Central memory CD8-positive, alpha-beta T cell (primary cell): ENCODE measurements around the gene HBM.
"Not testable (repeated sequence)": the region's sequence is repeated elsewhere in the genome, so short reads cannot be mapped to it uniquely, and the experiment has no call there.

Experiments used
- ATAC-seq: fragments of 150-1000 bp; cut with Tn5 transposase; replicated peaks from 2 replicates; pipeline ENCODE4 v1.10.0; 2022; ENCODE audit warnings: mild to moderate bottlenecking, moderate FRiP score, moderate number of reproducible peaks; ENCODE audit not compliant: poor library complexity, severe bottlenecking; ENCODE audit errors: extremely low read depth
- DNase-seq, 2 donors: peaks; one replicate each; pipeline ENCODE4 v3.0.0; 2021; ENCODE audit warnings: low spot score in 2 of 2
- H3K27ac Mint-ChIP-seq: one replicate; pipeline ENCODE4 v1.8.0; 2022; ENCODE audit warnings: low read depth, mild to moderate bottlenecking, moderate library complexity, mixed read lengths
- H3K27me3 Mint-ChIP-seq: one replicate; pipeline ENCODE4 v1.8.0; 2022; ENCODE audit warnings: mixed read lengths
- H3K36me3 Mint-ChIP-seq: one replicate; pipeline ENCODE4 v1.8.0; 2022; ENCODE audit warnings: mild to moderate bottlenecking, moderate library complexity, mixed read lengths; ENCODE audit not compliant: insufficient read depth
- H3K4me1 Mint-ChIP-seq: one replicate; pipeline ENCODE4 v1.8.0; 2022; ENCODE audit warnings: mixed read lengths
- H3K4me3 Mint-ChIP-seq: one replicate; pipeline ENCODE4 v1.8.0; 2022; ENCODE audit warnings: mild to moderate bottlenecking, moderate library complexity, mixed read lengths
- H3K9me3 Mint-ChIP-seq: one replicate; pipeline ENCODE4 v1.8.0; 2022; ENCODE audit warnings: mixed read lengths

HBM gene

DNA sequence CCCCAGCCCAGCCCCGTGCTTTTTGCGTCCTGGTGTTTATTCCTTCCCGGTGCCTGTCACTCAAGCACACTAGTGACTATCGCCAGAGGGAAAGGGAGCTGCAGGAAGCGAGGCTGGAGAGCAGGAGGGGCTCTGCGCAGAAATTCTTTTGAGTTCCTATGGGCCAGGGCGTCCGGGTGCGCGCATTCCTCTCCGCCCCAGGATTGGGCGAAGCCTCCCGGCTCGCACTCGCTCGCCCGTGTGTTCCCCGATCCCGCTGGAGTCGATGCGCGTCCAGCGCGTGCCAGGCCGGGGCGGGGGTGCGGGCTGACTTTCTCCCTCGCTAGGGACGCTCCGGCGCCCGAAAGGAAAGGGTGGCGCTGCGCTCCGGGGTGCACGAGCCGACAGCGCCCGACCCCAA lies 10.2 kb downstream of the HBM start:
- H3K4me3 Mint-ChIP-seq, H3K36me3 Mint-ChIP-seq, H3K9me3 Mint-ChIP-seq, DNase-seq, H3K27ac Mint-ChIP-seq, H3K4me1 Mint-ChIP-seq: not testable (repeated sequence)
- peaks cover 56% of the 10 kb centered on the region for H3K27me3 Mint-ChIP-seq
- peak; percentile 11 for ATAC-seq

DNA sequence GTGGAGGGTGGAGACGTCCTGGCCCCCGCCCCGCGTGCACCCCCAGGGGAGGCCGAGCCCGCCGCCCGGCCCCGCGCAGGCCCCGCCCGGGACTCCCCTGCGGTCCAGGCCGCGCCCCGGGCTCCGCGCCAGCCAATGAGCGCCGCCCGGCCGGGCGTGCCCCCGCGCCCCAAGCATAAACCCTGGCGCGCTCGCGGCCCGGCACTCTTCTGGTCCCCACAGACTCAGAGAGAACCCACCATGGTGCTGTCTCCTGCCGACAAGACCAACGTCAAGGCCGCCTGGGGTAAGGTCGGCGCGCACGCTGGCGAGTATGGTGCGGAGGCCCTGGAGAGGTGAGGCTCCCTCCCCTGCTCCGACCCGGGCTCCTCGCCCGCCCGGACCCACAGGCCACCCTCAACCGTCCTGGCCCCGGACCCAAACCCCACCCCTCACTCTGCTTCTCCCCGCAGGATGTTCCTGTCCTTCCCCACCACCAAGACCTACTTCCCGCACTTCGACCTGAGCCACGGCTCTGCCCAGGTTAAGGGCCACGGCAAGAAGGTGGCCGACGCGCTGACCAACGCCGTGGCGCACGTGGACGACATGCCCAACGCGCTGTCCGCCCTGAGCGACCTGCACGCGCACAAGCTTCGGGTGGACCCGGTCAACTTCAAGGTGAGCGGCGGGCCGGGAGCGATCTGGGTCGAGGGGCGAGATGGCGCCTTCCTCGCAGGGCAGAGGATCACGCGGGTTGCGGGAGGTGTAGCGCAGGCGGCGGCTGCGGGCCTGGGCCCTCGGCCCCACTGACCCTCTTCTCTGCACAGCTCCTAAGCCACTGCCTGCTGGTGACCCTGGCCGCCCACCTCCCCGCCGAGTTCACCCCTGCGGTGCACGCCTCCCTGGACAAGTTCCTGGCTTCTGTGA lies 11.0 kb downstream of the HBM start, which contains the start of gene HBA1:
Gene HBA1, plus strand, starts transcription at position 204 of the 906 bp plus-strand sequence. Its CDS starts 37 bp downstream, at position 241.
- DNase-seq = not testable (repeated sequence)

GRCh38 chr16:177394-177822 lies 11.6 kb downstream of the HBM start:
- Mint-ChIP-seq H3K36me3 (peaks cover 2% of the 10 kb centered on the region), H3K27ac (no peak overlapping the region), H3K4me1 (no peaks in the 10 kb centered on the region), H3K4me3 (peak overlapping the region; percentile 13), H3K27me3 (peaks cover 43% of the 10 kb centered on the region), H3K9me3 (no peaks in the 10 kb centered on the region)
- ATAC-seq (no peak), DNase-seq (no peak)

More for the DNA sequence above, 11.0 kb downstream of the HBM start, which contains the start of gene HBA1:
- H3K27ac Mint-ChIP-seq, H3K9me3 Mint-ChIP-seq, H3K4me1 Mint-ChIP-seq, H3K36me3 Mint-ChIP-seq: not testable (repeated sequence)
- ATAC-seq = peak; percentile 16
- peak within 1 kb of the TSS; percentile 13 for H3K4me3 Mint-ChIP-seq
- H3K27me3 Mint-ChIP-seq = peaks cover 49% of the 10 kb centered on the region

DNA sequence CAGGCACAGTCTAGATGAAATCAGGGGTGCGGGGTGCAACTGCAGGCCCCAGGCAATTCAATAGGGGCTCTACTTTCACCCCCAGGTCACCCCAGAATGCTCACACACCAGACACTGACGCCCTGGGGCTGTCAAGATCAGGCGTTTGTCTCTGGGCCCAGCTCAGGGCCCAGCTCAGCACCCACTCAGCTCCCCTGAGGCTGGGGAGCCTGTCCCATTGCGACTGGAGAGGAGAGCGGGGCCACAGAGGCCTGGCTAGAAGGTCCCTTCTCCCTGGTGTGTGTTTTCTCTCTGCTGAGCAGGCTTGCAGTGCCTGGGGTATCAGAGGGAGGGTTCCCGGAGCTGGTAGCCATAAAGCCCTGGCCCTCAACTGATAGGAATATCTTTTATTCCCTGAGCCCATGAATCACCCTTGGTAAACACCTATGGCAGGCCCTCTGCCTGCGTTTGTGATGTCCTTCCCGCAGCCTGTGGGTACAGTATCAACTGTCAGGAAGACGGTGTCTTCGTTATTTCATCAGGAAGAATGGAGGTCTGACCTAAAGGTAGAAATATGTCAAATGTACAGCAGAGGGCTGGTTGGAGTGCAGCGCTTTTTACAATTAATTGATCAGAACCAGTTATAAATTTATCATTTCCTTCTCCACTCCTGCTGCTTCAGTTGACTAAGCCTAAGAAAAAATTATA lies 12.3 kb downstream of the HBM start:
- H3K27me3 Mint-ChIP-seq = peaks cover 43% of the 10 kb centered on the region

GRCh38 chr16:178668-179015 lies 12.9 kb downstream of the HBM start:
- no peak overlapping the region for H3K4me3 Mint-ChIP-seq
- no peak for DNase-seq
- no peak for ATAC-seq
- H3K9me3 Mint-ChIP-seq = no peaks in the 10 kb centered on the region
- peaks cover 2% of the 10 kb centered on the region for H3K36me3 Mint-ChIP-seq
- H3K27ac Mint-ChIP-seq = no peak overlapping the region
- H3K27me3 Mint-ChIP-seq = peaks cover 38% of the 10 kb centered on the region
- H3K4me1 Mint-ChIP-seq = no peaks in the 10 kb centered on the region

More for the DNA sequence above, 12.3 kb downstream of the HBM start:
- Mint-ChIP-seq H3K4me3 (peak overlapping the region; percentile 13), H3K36me3 (peaks cover 2% of the 10 kb centered on the region), H3K27ac (no peak overlapping the region), H3K9me3 (no peaks in the 10 kb centered on the region), H3K4me1 (no peaks in the 10 kb centered on the region)
- ATAC-seq = no peak
- DNase-seq = no peak

GRCh38 chr16:179211-180092 lies 13.7 kb downstream of the HBM start:
- H3K27ac Mint-ChIP-seq = no peak overlapping the region
- H3K4me3 Mint-ChIP-seq = peak overlapping the region; percentile 48
- no peak for ATAC-seq
- DNase-seq = no peak
- peaks cover 30% of the 10 kb centered on the region for H3K27me3 Mint-ChIP-seq
- no peaks in the 10 kb centered on the region for H3K9me3 Mint-ChIP-seq
- H3K36me3 Mint-ChIP-seq = peaks cover 3% of the 10 kb centered on the region
- H3K4me1 Mint-ChIP-seq = no peaks in the 10 kb centered on the region

DNA sequence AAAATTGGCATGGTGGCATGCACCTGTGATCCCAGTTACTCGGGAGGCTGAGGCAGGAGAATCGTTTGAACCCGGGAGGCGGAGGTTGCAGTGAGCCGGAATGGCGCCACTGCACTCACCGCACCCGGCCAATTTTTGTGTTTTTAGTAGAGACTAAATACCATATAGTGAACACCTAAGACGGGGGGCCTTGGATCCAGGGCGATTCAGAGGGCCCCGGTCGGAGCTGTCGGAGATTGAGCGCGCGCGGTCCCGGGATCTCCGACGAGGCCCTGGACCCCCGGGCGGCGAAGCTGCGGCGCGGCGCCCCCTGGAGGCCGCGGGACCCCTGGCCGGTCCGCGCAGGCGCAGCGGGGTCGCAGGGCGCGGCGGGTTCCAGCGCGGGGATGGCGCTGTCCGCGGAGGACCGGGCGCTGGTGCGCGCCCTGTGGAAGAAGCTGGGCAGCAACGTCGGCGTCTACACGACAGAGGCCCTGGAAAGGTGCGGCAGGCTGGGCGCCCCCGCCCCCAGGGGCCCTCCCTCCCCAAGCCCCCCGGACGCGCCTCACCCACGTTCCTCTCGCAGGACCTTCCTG lies 14.4 kb downstream of the HBM start, which contains the start of gene HBQ1:
Gene HBQ1, plus strand, starts transcription at position 359 of the 575 bp plus-strand sequence. Its CDS starts 28 bp downstream, at position 387.
- H3K4me1 Mint-ChIP-seq = no peaks in the 10 kb centered on the region
- peaks cover 4% of the 10 kb centered on the region for H3K36me3 Mint-ChIP-seq
- no peak within 1 kb of the TSS for H3K27ac Mint-ChIP-seq
- no peak for ATAC-seq
- no peaks in the 10 kb centered on the region for H3K9me3 Mint-ChIP-seq
- no peak for DNase-seq
- peak within 1 kb of the TSS; percentile 48 for H3K4me3 Mint-ChIP-seq
- peaks cover 22% of the 10 kb centered on the region for H3K27me3 Mint-ChIP-seq

GRCh38 chr16:180681-181564 lies 15.1 kb downstream of the HBM start:
- Mint-ChIP-seq H3K36me3 (peaks cover 7% of the 10 kb centered on the region), H3K27me3 (peaks cover 16% of the 10 kb centered on the region), H3K4me3 (peak overlapping the region; percentile 41), H3K4me1 (no peaks in the 10 kb centered on the region), H3K9me3 (no peaks in the 10 kb centered on the region), H3K27ac (no peak overlapping the region)
- ATAC-seq = peak; percentile 82
- peak in 1 of 2 donors; percentile 23 for DNase-seq

- no peaks in the 10 kb centered on the region for H3K4me1 Mint-ChIP-seq
- ATAC-seq (no peak), DNase-seq (peak; percentile 76 to 88)
- no peak overlapping the region for H3K4me3 Mint-ChIP-seq
- H3K36me3 Mint-ChIP-seq = peaks cover 7% of the 10 kb centered on the region
- peaks cover 16% of the 10 kb centered on the region for H3K27me3 Mint-ChIP-seq
- H3K9me3 Mint-ChIP-seq = no peaks in the 10 kb centered on the region
- H3K27ac Mint-ChIP-seq = no peak overlapping the region
These were observed 15.8 kb downstream of the HBM start for GRCh38 chr16:181565-182021.

DNA sequence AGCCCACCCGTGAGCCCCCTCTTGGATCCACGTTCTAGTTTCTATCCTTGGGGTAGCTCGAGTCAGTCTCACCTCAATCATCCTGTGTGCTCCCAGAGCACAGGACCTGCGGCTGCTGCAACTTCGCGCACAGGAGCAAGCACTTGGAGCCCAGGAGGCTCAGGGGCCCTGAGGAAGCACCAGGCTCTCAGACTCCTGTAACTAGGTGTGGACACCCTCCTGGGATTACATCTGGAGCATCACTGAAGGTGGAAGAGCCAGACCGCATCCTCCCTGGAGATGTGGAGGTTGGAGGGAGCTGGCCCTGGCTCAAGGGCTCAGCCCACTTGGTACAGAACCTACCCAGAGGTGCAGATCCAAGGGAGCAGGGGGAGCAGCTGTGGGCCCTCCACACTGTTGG lies 17.2 kb downstream of the HBM start:
- DNase-seq (no peak), ATAC-seq (no peak)
- Mint-ChIP-seq H3K9me3 (no peaks in the 10 kb centered on the region), H3K4me3 (no peak overlapping the region), H3K36me3 (peaks cover 12% of the 10 kb centered on the region), H3K27ac (no peak overlapping the region), H3K27me3 (peaks cover 7% of the 10 kb centered on the region), H3K4me1 (no peaks in the 10 kb centered on the region)

DNA sequence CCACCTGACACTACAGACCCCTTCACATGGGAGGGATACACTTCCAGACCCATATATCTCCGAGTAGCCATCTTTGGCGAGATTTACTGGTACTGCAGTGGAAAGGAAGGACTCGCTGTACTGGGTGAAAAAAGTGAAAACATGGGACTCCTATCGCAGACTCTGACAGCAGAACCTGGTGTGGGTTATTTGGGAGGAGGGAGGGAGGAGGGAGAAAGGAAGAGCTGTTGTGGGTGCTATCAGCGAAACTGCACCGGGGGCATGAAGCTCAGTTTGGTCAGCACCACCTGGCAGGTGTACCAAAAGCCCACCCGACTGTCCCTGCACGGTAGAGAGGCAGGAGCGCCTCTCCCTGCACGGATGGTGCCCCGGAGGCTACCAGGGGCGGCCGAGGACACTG lies 19.4 kb downstream of the HBM start:
- Mint-ChIP-seq H3K9me3 (no peaks in the 10 kb centered on the region), H3K27ac (no peak overlapping the region), H3K27me3 (no peaks in the 10 kb centered on the region), H3K36me3 (peaks cover 30% of the 10 kb centered on the region), H3K4me1 (no peaks in the 10 kb centered on the region), H3K4me3 (no peak overlapping the region)
- no peak for ATAC-seq
- DNase-seq = no peak
